Measurements from ENCODE around the gene TRPM4.
A peak's percentile ranks its signal among the peaks of the same experiment; 100 is the strongest.

Gene TRPM4

GRCh38 chr19:49128545-49129237 lies 28.9 kb upstream of the TRPM4 start (continued):
- TF ChIP-seq ZNF146 (tag by site-specific recombination; IDR thresholded peaks at IDR 0.05) (no peak), ZNF76 (tag by site-specific recombination; IDR thresholded peaks at IDR 0.05; ENCODE audit: borderline replicate concordance, low read depth) (0 out of 2 replicates have a peak, but pooled peaks have one; percentile 38), ZBTB11 (tag by site-specific recombination; conservative IDR thresholded peaks at IDR 0.05; ENCODE audit: low read depth) (peak; percentile 44; the same call in 1 of the 2 replicates), ZNF335 (tag by site-specific recombination; conservative IDR thresholded peaks at IDR 0.05) (peak; percentile 37; the same call in 1 of the 2 replicates), ZNF184 (tag by site-specific recombination; IDR thresholded peaks at IDR 0.05) (no peak), ZBTB6 (tag by site-specific recombination; IDR thresholded peaks at IDR 0.05) (0 out of 2 replicates have a peak, but pooled peaks have one; percentile 39)

- peaks cover 0 to 23% of the 10 kb centered on the region in 2 experiments; a peak in 2 of 3 replicates for H3K36me3 ChIP-seq (ENCODE audit: control insufficient read depth in 2 of 2, insufficient read depth in 1 of 2, low read length in 2 of 2)
- no peaks in the 10 kb centered on the region for H3K9me3 ChIP-seq (ENCODE audit: control insufficient read depth, insufficient read depth, low read depth, low read length)
- no peak overlapping the region for H3K4me3 ChIP-seq (ENCODE audit: low read depth, low read length)
- H3K27ac ChIP-seq (ENCODE audit: extremely low read depth, low read depth, low read length) = no peak overlapping the region
- ChIA-PET CTCF (interaction anchor here (0.7 to 3.2 kb wide), 7 partner anchors 17 to 136 kb away, joined by 3 to 20 read pairs (median 4); partner anchors contain the start of genes GYS1 and RUVBL2), POLR2A (interaction anchor here (0.5 to 1.2 kb wide), 2 partner anchors 20 to 29 kb away, joined by 4 to 7 read pairs; no protein-coding TSS in a partner anchor)
- TF ChIP-seq ZNF16 (tag by site-specific recombination; IDR thresholded peaks at IDR 0.05; ENCODE audit: low read depth) (no peak), ZNF707 (tag by site-specific recombination; IDR thresholded peaks at IDR 0.05) (no peak), ZNF600 (tag by site-specific recombination; IDR thresholded peaks at IDR 0.05) (peak; percentile 74), ZNF362 (tag by site-specific recombination; IDR thresholded peaks at IDR 0.05) (no peak), ZNF426 (tag by site-specific recombination; IDR thresholded peaks at IDR 0.05) (no peak), ZNF768 (tag by site-specific recombination; IDR thresholded peaks at IDR 0.05) (no peak), KLF1 (tag by site-specific recombination; IDR thresholded peaks at IDR 0.05) (peak; percentile 37; the same call in 1 of the 2 replicates), ZNF292 (tag by site-specific recombination; IDR thresholded peaks at IDR 0.05; ENCODE audit: borderline replicate concordance, low read depth) (no peak), ZBTB6 (tag by site-specific recombination; IDR thresholded peaks at IDR 0.05) (peak; percentile 60; the same call in 1 of the 2 replicates), ZFHX2 (tag by site-specific recombination; conservative IDR thresholded peaks at IDR 0.05) (no peak), ZNF404 (tag by site-specific recombination; IDR thresholded peaks at IDR 0.05) (no peak), ZNF704 (tag by site-specific recombination; IDR thresholded peaks at IDR 0.05) (no peak)
- peaks cover 7% of the 10 kb centered on the region for H3K4me1 ChIP-seq (ENCODE audit: control insufficient read depth, insufficient read depth, low read length)
These were observed 28.4 kb upstream of the TRPM4 start for GRCh38 chr19:49129238-49129583.

Data from HEK293 (cell line).